Neuronal stem cell (in vitro differentiated cells): Measurements from ENCODE around the gene LYZL6. TPM values are rescaled to one million over a fixed set of nuclear protein-coding genes. Genes with fewer than 3 reads are reported as not detected.

ENCODE experiments used
- DNase-seq: peaks from one replicate; pipeline ENCODE4 v3.0.0-alpha.2; 2013; ENCODE audit warnings: low spot score
- H2AFZ ChIP-seq: one replicate; pipeline ENCODE4 v1.6.1; 2013; ENCODE audit warnings: mild to moderate bottlenecking, low read length, inconsistent platforms
- H2AK5ac ChIP-seq: 2 replicates; pipeline ENCODE4 v1.6.1; 2013; ENCODE audit warnings: low read depth, mild to moderate bottlenecking, inconsistent platforms, low read length, moderate library complexity, mixed read lengths
- H2BK120ac ChIP-seq: 2 replicates; pipeline ENCODE4 v1.6.1; 2013; ENCODE audit warnings: low read depth, mild to moderate bottlenecking, inconsistent platforms, low read length, moderate library complexity, mixed read lengths
- H2BK12ac ChIP-seq: one replicate; pipeline ENCODE4 v1.6.1; 2013; ENCODE audit warnings: low read length, inconsistent platforms
- H2BK15ac ChIP-seq: 2 replicates; pipeline ENCODE4 v1.6.1; 2013; ENCODE audit warnings: mild to moderate bottlenecking, low read length, inconsistent platforms, mixed read lengths
- H2BK5ac ChIP-seq: one replicate; pipeline ENCODE4 v1.6.1; 2013; ENCODE audit warnings: inconsistent platforms, mild to moderate bottlenecking, low read length, moderate library complexity
- H3K14ac ChIP-seq: one replicate; pipeline ENCODE4 v1.6.1; 2013; ENCODE audit warnings: low read length, inconsistent platforms
- H3K18ac ChIP-seq: 2 replicates; pipeline ENCODE4 v1.6.1; 2013; ENCODE audit warnings: low read length, inconsistent platforms
- H3K23ac ChIP-seq: 2 replicates; pipeline ENCODE4 v1.6.1; 2013; ENCODE audit warnings: low read depth, mild to moderate bottlenecking, mixed read lengths, low read length, inconsistent platforms; ENCODE audit not compliant: poor library complexity
- H3K27ac ChIP-seq: replicated peaks from 3 replicates; pipeline ENCODE4 v1.5.1; 2013; ENCODE audit warnings: low read length, inconsistent platforms
- H3K27me3 ChIP-seq, 3 experiments: 2 replicates each; pipeline ENCODE4 v1.6.1; 2013; ENCODE audit warnings: low read length in 3 of 3, mild to moderate bottlenecking in 2 of 3, inconsistent platforms in 1 of 3, low read depth in 1 of 3, mixed read lengths in 1 of 3, moderate library complexity in 1 of 3; ENCODE audit not compliant: control insufficient read depth in 3 of 3, insufficient read depth in 3 of 3
- H3K36me3 ChIP-seq, 2 donors: replicated peaks in 1 of 2; 2 replicates each; pipeline ENCODE4 v1.6.1; 2013; ENCODE audit warnings: low read length in 2 of 2; ENCODE audit not compliant: control insufficient read depth in 2 of 2, insufficient read depth in 2 of 2
- H3K4ac ChIP-seq: 2 replicates; pipeline ENCODE4 v1.6.1; 2013; ENCODE audit warnings: inconsistent platforms, mild to moderate bottlenecking, low read length, moderate library complexity
- H3K4me1 ChIP-seq, 2 donors: 1 replicate in 1 of 2; 2 replicates in 1 of 2; pipeline ENCODE4 v1.6.1; 2013; ENCODE audit warnings: low read length in 2 of 2, low read depth in 1 of 2; ENCODE audit not compliant: control insufficient read depth in 2 of 2, insufficient read depth in 1 of 2
- H3K4me2 ChIP-seq: one replicate; pipeline ENCODE4 v1.6.1; 2013; ENCODE audit warnings: mild to moderate bottlenecking, low read length, inconsistent platforms; ENCODE audit not compliant: insufficient read depth, poor library complexity, severe bottlenecking
- H3K4me3 ChIP-seq, 2 donors: 2 replicates each; pipeline ENCODE4 v1.5.1; 2013; ENCODE audit warnings: low read length in 2 of 2, mild to moderate bottlenecking in 2 of 2, inconsistent platforms in 1 of 2, moderate library complexity in 1 of 2
- H3K79me1 ChIP-seq: one replicate; pipeline ENCODE4 v1.6.1; 2013; ENCODE audit warnings: low read depth, mild to moderate bottlenecking, inconsistent platforms, low read length, moderate library complexity
- H3K9ac ChIP-seq: one replicate; pipeline ENCODE4 v1.6.1; 2013; ENCODE audit warnings: mild to moderate bottlenecking, low read depth, low read length, inconsistent platforms; ENCODE audit not compliant: poor library complexity
- H3K9me3 ChIP-seq, 2 donors: replicated peaks in 1 of 2; 2 replicates each; pipeline versions ENCODE3 to v1.6.1; 2013; ENCODE audit warnings: low read length in 2 of 2, mild to moderate bottlenecking in 2 of 2, inconsistent platforms in 1 of 2, low read depth in 1 of 2, mixed read lengths in 1 of 2, moderate library complexity in 1 of 2; ENCODE audit not compliant: control insufficient read depth in 2 of 2, insufficient read depth in 1 of 2
- H4K8ac ChIP-seq: one replicate; pipeline ENCODE4 v1.6.1; 2013; ENCODE audit warnings: low read depth, mild to moderate bottlenecking, inconsistent platforms, low read length, moderate library complexity
- H4K91ac ChIP-seq: one replicate; pipeline ENCODE4 v1.6.1; 2013; ENCODE audit warnings: low read length, low read depth, mild to moderate bottlenecking, inconsistent platforms; ENCODE audit not compliant: poor library complexity
- WGBS, 2 donors: extraction: QIAGEN DNeasy Blood & Tissue Kit; methylation state at CpG; one replicate each; pipeline ENCODE4 v1.1.7; 2013; ENCODE audit warnings: missing lambda C conversion rate in 2 of 2, mixed read lengths in 1 of 2; ENCODE audit not compliant: insufficient read length in 2 of 2, insufficient replicate concordance in 1 of 2; ENCODE audit errors: extremely low coverage in 2 of 2; 5-methylcytosine and 5-hydroxymethylcytosine counted together
- polyA plus RNA-seq, 2 experiments: library from polyadenylated mRNA; stranded (reverse); fragments of 200-250 nt; gene quantifications; one replicate each; pipeline ENCODE4 v1.2.3, GENCODE V29; 2013

The LYZL6 gene
- polyA plus RNA-seq (2013, experiment 1 of 2) = not detected
- not detected for polyA plus RNA-seq (2013, experiment 2 of 2)

GRCh38 chr17:35943537-35943936, at the start of gene LYZL6:
LYZL6 (minus strand) TSS chr17:35943713; CDS start chr17:35939356, 4,357 bp downstream.
- no peak within 1 kb of the TSS for H3K4me2 ChIP-seq
- H2AK5ac ChIP-seq = no peak within 1 kb of the TSS
- no peak within 1 kb of the TSS for H2BK15ac ChIP-seq
- peak within 1 kb of the TSS; percentile 2 for H2BK12ac ChIP-seq
- H3K23ac ChIP-seq = no peak within 1 kb of the TSS
- no peak within 1 kb of the TSS for H3K4ac ChIP-seq
- no peak within 1 kb of the TSS for H3K18ac ChIP-seq
- peaks cover 0 to 3% (median 0%) of the 10 kb centered on the region in 3 experiments for H3K27me3 ChIP-seq
- H2AFZ ChIP-seq = no peak within 1 kb of the TSS
- H3K9ac ChIP-seq = no peak within 1 kb of the TSS
- H3K36me3 ChIP-seq = no peaks in the 10 kb centered on the region
- WGBS, 2 donors = no CpG with 5 or more reads among the region's 2 CpGs
- no peak within 1 kb of the TSS for H3K14ac ChIP-seq
- no peak within 1 kb of the TSS for H4K91ac ChIP-seq
- no peak within 1 kb of the TSS for H4K8ac ChIP-seq
- H3K9me3 ChIP-seq = no peaks in the 10 kb centered on the region
- no peak within 1 kb of the TSS for H3K4me3 ChIP-seq
- no peak within 1 kb of the TSS for H3K27ac ChIP-seq
- H3K4me1 ChIP-seq = no peaks in the 10 kb centered on the region
- DNase-seq = no peak
- H3K79me1 ChIP-seq = no peaks in the 10 kb centered on the region
- no peak within 1 kb of the TSS for H2BK5ac ChIP-seq
- H2BK120ac ChIP-seq = no peak within 1 kb of the TSS

- no peak overlapping the region for H3K27ac ChIP-seq
- no CpG with 5 or more reads among the region's 2 CpGs for WGBS, 2 donors
These were observed 47.6 kb upstream of the LYZL6 start for GRCh38 chr17:35991075-35991474.

GRCh38 chr17:35988164-35988563, 44.7 kb upstream of the LYZL6 start:
- H2BK12ac ChIP-seq = no peak overlapping the region
- peaks cover 0 to 2% (median 0%) of the 10 kb centered on the region in 3 experiments for H3K27me3 ChIP-seq
- no peak overlapping the region for H3K4me3 ChIP-seq
- H2BK15ac ChIP-seq = no peak overlapping the region
- no peaks in the 10 kb centered on the region for H3K9me3 ChIP-seq
- no peak overlapping the region for H3K4me2 ChIP-seq
- no peak overlapping the region for H3K14ac ChIP-seq
- H3K23ac ChIP-seq = no peak overlapping the region
- H3K27ac ChIP-seq = no peak overlapping the region
- no peak overlapping the region for H4K8ac ChIP-seq
- H2BK5ac ChIP-seq = no peak overlapping the region
- H3K4me1 ChIP-seq = no peaks in the 10 kb centered on the region
- H3K18ac ChIP-seq = no peak overlapping the region
- H3K79me1 ChIP-seq = no peaks in the 10 kb centered on the region
- no peak overlapping the region for H3K9ac ChIP-seq
- H2BK120ac ChIP-seq = no peak overlapping the region
- H2AK5ac ChIP-seq = no peak overlapping the region
- H2AFZ ChIP-seq = no peak overlapping the region
- no peak overlapping the region for H4K91ac ChIP-seq
- no peak overlapping the region for H3K4ac ChIP-seq
- no peak for DNase-seq
- H3K36me3 ChIP-seq = no peaks in the 10 kb centered on the region

More at GRCh38 chr17:35991075-35991474, 47.6 kb upstream of the LYZL6 start:
- Histone ChIP-seq H3K4me3 (no peak overlapping the region), H4K8ac (no peak overlapping the region), H2AFZ (no peak overlapping the region), H3K27me3 (no peaks in the 10 kb centered on the region), H3K4me1 (no peaks in the 10 kb centered on the region), H2BK5ac (no peak overlapping the region), H3K23ac (no peak overlapping the region), H2BK120ac (no peak overlapping the region), H2BK15ac (no peak overlapping the region), H3K79me1 (no peaks in the 10 kb centered on the region), H3K14ac (no peak overlapping the region), H2AK5ac (no peak overlapping the region), H4K91ac (no peak overlapping the region), H3K9me3 (no peaks in the 10 kb centered on the region), H3K4me2 (no peak overlapping the region), H3K36me3 (no peaks in the 10 kb centered on the region), H3K4ac (no peak overlapping the region), H3K18ac (no peak overlapping the region), H3K9ac (no peak overlapping the region), H2BK12ac (no peak overlapping the region)
- DNase-seq = no peak

- no CpG with 5 or more reads among the region's 1 CpG for WGBS, 2 donors
- no peaks in the 10 kb centered on the region for H3K79me1 ChIP-seq
- H2BK5ac ChIP-seq = no peak within 1 kb of the TSS
These were observed 43.1 kb upstream of the LYZL6 start, which contains the start of gene CCL14 for GRCh38 chr17:35986643-35987042. CCL14 (minus strand) TSS chr17:35986729; CDS start chr17:35986649, 80 bp downstream.

More at GRCh38 chr17:35986643-35987042, 43.1 kb upstream of the LYZL6 start, which contains the start of gene CCL14:
- H3K4me3 ChIP-seq = no peak within 1 kb of the TSS
- no peak within 1 kb of the TSS for H2BK15ac ChIP-seq
- H4K8ac ChIP-seq = no peak within 1 kb of the TSS
- H2AK5ac ChIP-seq = no peak within 1 kb of the TSS
- no peak within 1 kb of the TSS for H2BK120ac ChIP-seq
- H3K18ac ChIP-seq = no peak within 1 kb of the TSS
- no peak within 1 kb of the TSS for H3K9ac ChIP-seq
- peaks cover 0 to 2% (median 0%) of the 10 kb centered on the region in 3 experiments for H3K27me3 ChIP-seq
- no peak within 1 kb of the TSS for H4K91ac ChIP-seq
- no peak within 1 kb of the TSS for H3K4me2 ChIP-seq
- no peak within 1 kb of the TSS for H3K14ac ChIP-seq
- no peaks in the 10 kb centered on the region for H3K36me3 ChIP-seq
- no peak within 1 kb of the TSS for H3K23ac ChIP-seq
- H2BK12ac ChIP-seq = no peak within 1 kb of the TSS
- H3K4ac ChIP-seq = no peak within 1 kb of the TSS
- no peak within 1 kb of the TSS for H2AFZ ChIP-seq
- DNase-seq = no peak
- H3K9me3 ChIP-seq = no peaks in the 10 kb centered on the region
- H3K4me1 ChIP-seq = no peaks in the 10 kb centered on the region
- no peak within 1 kb of the TSS for H3K27ac ChIP-seq
